Breast epithelium (tissue), 3 donors: ENCODE results near the gene NECTIN1.

Experiments
- CTCF ChIP-seq, 3 donors: fragments of 450-650 bp; IDR thresholded peaks; one replicate each; pipeline ENCODE4 v1.5.1; 2016 to 2017; ENCODE audit warnings: antibody characterized with exemption in 3 of 3, mild to moderate bottlenecking in 3 of 3, moderate library complexity in 3 of 3
- POLR2A ChIP-seq: fragments of 450-650 bp; IDR thresholded peaks from one replicate; pipeline ENCODE4 v1.6.1; 2016; ENCODE audit warnings: antibody characterized with exemption, mild to moderate bottlenecking, moderate library complexity
- POLR2AphosphoS5 ChIP-seq, 3 donors: sonication (generic); formaldehyde crosslinking; IDR thresholded peaks; one replicate each; pipeline ENCODE4 v1.6.1; 2017; ENCODE audit warnings: antibody characterized with exemption in 3 of 3

- no peak for TF ChIP-seq CTCF (IDR thresholded peaks at IDR 0.05)
- TF ChIP-seq POLR2A: no peak
- no peak for TF ChIP-seq POLR2AphosphoS5 (IDR thresholded peaks at IDR 0.05)
Observed at GRCh38 chr11:119742263-119742861, 13.4 kb upstream of the NECTIN1 start.
